GM21515 (cell line): ENCODE data around the gene NCS1.
"Not testable (repeated sequence)": the region's sequence is repeated elsewhere in the genome, so short reads cannot be mapped to it uniquely, and the experiment has no call there.

Experiments
- ATAC-seq: cut with Tn5 transposase; IDR thresholded peaks from one replicate; pipeline ENCODE4 v1.9.1; 2021; ENCODE audit not compliant: unreplicated experiment

NCS1 gene

DNA sequence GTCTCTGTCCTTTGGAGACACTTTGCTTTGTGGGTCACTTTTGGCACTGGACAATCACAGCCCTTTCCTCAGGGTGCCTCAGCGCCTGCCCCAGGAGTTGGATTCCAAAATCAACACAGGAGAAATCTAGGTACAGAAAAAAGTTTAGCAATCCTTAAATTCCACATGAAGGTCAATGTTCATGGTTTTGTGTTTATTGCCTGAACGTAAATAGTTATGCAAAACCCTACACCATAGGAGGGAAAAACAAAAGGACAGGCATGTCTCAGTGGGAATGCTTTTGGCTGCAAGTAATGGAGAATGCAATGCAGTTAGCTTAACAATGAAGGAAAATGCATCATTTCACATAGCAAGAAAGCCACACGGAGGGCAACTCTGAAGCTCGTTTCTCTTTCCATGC is 86.8 kb downstream of the NCS1 start:
- no peak for ATAC-seq

DNA sequence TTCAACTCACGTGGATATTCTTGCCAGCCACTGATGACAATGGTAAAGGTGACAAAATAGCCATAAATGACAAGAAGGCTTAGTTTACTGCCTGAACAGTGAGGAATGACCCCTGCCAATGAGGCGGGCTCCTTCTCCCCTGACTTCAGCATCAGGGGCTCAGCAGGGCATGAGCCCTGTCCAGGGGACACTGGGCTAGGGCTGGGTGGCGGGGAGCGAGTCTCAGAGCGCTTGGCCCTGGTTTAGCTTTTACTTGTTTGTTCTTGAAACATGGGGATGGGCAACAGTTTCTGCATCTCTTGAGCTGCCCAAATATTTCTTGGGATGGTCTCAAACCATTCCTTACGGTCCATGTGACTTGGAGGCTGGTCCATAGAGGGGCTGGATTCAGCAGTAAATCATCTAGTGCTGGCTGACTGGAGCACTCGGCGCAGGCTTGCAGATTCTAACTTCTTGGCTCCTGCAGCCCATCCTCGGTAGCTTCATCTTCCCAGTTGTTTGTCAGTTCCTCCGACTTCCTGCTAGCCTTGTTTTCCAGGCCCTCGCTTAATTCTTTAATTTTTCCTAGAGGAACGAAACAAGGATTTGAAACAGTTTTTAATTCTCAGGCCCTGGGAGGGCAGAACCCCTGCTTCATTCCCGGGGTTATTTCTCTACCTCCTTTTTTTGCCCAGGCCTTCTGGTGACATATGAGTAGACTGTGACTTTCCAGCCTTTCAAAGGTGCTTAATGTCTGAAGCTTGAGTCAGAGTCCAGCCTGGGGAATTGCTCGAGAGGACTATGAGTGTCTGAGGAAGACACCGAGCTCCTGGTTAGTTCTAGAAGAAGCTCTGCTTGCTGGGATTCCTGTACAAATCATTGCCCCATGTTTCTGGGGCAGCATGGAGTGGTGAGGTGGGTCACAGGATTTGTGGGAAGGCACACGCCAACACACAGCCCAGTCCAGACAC is 88.9 kb downstream of the NCS1 start:
- no peak for ATAC-seq

DNA sequence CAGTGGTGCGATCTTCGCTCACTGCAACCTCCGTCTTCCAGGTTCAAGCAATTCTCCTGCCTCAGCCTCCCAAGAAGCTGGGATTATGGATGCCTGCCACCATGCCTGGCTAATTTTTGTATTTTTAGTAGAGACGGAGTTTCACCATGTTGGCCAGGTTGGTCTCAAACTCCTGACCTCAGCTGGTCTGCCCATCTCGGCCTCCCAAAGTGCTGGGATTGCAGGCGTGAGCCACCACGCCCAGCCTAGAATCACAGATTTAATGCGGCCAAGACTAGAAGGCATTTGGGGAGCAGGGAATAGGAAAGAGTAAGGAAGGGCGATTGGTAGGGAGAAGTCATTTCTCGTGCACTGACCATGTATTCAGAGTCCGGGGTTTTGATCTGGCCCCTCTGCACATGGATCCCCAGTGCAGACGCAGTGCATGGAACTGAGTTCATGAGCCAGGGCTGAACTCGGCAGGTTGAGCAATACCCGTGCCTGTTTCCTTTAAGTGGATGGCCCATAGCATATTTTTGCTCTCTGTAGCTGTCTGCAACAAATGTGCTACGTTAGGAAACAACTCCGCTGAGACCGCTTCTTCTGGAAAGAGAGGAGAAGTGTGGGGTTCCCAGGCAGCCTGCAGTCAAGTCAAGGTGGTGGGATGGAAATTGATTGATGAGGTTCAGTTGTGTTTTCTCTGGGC is 90.0 kb downstream of the NCS1 start:
- no peak for ATAC-seq

DNA sequence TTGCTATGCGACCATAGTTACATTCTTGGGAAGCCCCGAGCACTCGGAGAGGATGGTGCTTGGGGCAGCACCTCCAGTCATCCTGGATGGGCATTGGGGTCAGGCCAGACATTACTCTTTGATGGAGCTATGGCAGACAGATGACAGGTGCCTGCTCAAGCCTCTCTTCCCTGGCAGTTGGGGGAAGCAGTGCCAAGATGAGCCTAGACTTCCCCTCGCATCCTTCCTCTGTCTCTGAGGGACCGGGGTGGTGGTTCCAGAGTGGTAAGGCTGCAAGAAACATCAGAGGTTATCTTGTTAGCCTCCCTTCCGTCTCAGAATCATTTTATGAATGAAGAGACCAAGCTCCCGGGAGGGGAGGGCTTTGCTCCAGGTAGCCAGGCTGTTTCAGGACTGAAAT is 90.6 kb downstream of the NCS1 start:
- no peak for ATAC-seq

GRCh38 chr9:130263601-130264413 is 91.6 kb downstream of the NCS1 start:
- ATAC-seq = no peak

- no peak for ATAC-seq
These were observed 92.5 kb downstream of the NCS1 start for GRCh38 chr9:130264414-130265350.

GRCh38 chr9:130265431-130266235 is 93.4 kb downstream of the NCS1 start, which contains the start of gene HMCN2:
TSS of gene HMCN2 (plus strand) at chr9:130265760. CDS start at chr9:130265879, 119 bp downstream.
- no peak for ATAC-seq

GRCh38 chr9:130266236-130267098 is 94.3 kb downstream of the NCS1 start:
- ATAC-seq = no peak

DNA sequence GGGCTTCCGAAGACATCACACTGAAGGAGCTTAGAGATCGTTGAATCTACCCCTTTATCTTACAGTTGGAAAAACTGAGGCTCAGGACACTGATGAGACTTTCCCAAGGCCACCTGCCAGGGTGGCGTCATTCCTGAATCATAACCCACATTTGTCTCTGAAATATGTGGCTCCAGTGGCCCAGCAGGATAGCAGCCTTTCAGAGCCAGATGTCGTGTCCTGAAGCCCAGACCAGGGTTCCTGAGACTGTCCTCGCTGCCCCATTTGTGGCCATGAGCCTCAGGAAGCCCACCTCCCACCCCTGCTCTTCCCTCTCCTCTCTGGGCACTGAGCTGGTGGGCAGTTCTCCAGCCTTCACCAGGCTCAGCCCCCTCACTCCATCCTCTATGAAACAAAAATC is 95.7 kb downstream of the NCS1 start:
- ATAC-seq = no peak

DNA sequence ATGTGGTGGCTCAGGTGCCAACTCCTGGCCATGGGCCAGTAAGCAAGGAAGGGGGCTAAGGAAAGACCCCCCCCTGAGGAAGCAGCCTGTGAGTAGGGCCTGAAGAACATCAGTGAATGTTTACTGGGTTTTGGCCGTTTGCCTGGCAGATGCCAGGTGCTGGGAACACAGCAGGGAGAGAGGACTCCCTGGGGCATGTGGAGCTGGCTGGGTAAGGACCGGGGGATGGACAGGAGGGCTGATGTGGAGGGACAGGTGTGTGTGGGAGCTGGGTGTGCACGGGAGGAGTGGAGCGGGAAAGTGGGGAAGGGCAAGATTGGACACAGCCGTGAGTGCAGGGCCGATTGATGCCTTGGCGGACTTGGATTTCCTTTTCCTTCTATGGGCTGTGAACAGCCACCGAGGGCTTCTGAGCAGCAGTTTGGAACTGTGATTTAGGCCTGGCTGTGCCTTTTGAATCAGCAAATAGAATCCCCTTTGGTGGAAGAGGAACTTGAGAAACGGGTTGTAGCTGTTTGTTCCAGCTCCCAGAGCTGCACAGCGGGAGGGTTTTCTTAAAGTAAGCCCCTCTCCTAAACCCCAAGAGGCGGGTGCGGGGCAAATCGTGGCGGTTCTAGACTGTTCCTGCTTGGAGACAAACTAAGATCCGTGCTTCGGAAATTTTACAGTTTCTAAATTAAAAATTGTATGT is 96.5 kb downstream of the NCS1 start:
- ATAC-seq = no peak

DNA sequence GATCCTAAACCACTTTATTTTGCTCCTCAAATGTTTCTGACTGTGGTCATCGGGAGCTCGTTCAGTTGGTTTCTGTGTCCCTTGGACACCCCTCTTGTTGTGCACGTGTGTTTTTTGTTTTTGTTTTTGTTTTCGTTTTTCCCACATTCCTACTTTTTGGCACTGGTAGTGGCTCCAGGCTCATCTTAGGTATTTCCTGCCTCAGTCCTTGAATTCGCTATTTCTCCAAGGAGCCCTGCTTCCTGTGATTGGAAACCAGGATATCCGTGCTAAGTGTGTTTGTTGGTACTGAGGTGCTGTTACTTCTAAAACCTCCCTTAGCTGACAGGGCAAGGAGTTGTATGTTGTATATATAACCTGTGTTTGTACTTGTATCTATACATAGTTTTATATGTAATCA is 99.3 kb downstream of the NCS1 start:
- no peak for ATAC-seq

- ATAC-seq = no peak
These were observed 103.0 kb downstream of the NCS1 start for GRCh38 chr9:130275156-130275555.

DNA sequence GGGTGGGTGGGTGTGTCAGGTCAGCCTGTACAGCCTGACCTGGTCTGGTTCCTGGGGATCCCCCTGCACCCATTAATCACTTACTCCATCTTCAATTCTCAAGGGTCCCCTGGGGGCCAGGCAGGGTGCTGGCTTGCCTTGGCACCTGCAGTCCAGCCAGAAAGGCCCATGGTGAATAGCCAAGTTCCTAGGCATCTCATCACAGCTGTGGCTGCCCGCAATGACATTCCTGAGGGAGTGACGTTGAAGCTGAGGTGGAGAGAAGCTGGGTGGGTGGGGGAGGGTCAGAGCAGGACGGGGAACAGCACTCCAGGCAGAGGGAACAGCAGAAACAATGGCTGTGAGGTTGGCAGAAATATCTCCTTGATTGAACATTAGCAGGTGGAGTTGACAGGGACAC is 103.9 kb downstream of the NCS1 start:
- ATAC-seq = no peak

DNA sequence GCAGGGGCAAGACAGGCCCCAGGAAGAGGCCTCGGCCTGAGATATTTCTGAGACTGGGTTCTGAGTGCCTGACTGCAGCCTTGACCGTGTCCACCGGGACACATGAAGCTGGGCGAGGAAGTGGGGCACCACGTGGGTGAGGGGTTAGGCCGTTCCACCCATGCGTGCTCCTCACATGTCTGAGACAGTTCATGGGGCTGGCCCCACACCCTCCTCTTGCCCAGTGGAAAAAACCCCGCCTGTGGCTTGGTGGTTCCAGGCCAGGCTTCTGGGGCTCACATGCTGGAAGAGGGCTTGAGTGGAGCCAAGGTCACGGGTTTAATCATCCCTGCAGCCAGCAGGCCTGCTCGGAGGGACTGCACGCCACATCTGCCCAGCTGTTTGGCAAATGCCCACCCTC is 104.8 kb downstream of the NCS1 start:
- ATAC-seq = no peak

GRCh38 chr9:130277525-130277924 is 105.3 kb downstream of the NCS1 start:
- ATAC-seq = not testable (repeated sequence)

- ATAC-seq = no peak
These were observed 111.5 kb downstream of the NCS1 start for GRCh38 chr9:130283539-130284248.

GRCh38 chr9:130284249-130284625 is 112.0 kb downstream of the NCS1 start:
- no peak for ATAC-seq
